ENCODE data around the gene JUNB. TPM values are rescaled to one million over a fixed set of nuclear protein-coding genes. Genes with fewer than 3 reads are reported as not detected.
A peak's percentile ranks its signal among the peaks of the same experiment; 100 is the strongest.

JUNB gene
- total RNA-seq, 1 donor: 88.1 TPM

GRCh38 chr19:12833418-12833737 lies 42.1 kb downstream of the JUNB start:
- TF ChIP-seq CTCF (IDR thresholded peaks at IDR 0.05; ENCODE audit: insufficient read depth, low read depth, low read length): no peak
- DNase-seq (ENCODE audit: low read depth): no peak
- H3K4me3 ChIP-seq (ENCODE audit: low read depth, low read length): no peak overlapping the region

GRCh38 chr19:12833738-12834565 lies 42.7 kb downstream of the JUNB start:
- H3K4me3 ChIP-seq (ENCODE audit: low read depth, low read length): peak overlapping the region; percentile 53
- no peak for DNase-seq (ENCODE audit: low read depth)
- no peak for TF ChIP-seq CTCF (IDR thresholded peaks at IDR 0.05; ENCODE audit: insufficient read depth, low read depth, low read length)

- TF ChIP-seq CTCF (IDR thresholded peaks at IDR 0.05; ENCODE audit: insufficient read depth, low read depth, low read length): no peak
- peak within 1 kb of the TSS; percentile 53 for H3K4me3 ChIP-seq (ENCODE audit: low read depth, low read length)
Measured at GRCh38 chr19:12834566-12834943, 43.3 kb downstream of the JUNB start, which contains the start of gene RTBDN. Gene RTBDN (minus strand): TSS chr19:12834579. CDS start chr19:12829979, 4,600 bp downstream.

GRCh38 chr19:12834976-12835757 lies 43.9 kb downstream of the JUNB start:
- TF ChIP-seq CTCF (IDR thresholded peaks at IDR 0.05; ENCODE audit: insufficient read depth, low read depth, low read length): no peak

More at GRCh38 chr19:12834566-12834943, 43.3 kb downstream of the JUNB start, which contains the start of gene RTBDN:
- no peak for DNase-seq (ENCODE audit: low read depth)

GRCh38 chr19:12836529-12836863 lies 45.2 kb downstream of the JUNB start:
- H3K4me3 ChIP-seq (ENCODE audit: low read depth, low read length): no peak overlapping the region
- no peak for DNase-seq (ENCODE audit: low read depth)
- TF ChIP-seq CTCF (IDR thresholded peaks at IDR 0.05; ENCODE audit: insufficient read depth, low read depth, low read length): no peak

More at GRCh38 chr19:12834976-12835757, 43.9 kb downstream of the JUNB start:
- no peak for DNase-seq (ENCODE audit: low read depth)
- H3K4me3 ChIP-seq (ENCODE audit: low read depth, low read length): no peak overlapping the region

- no peak for TF ChIP-seq CTCF (IDR thresholded peaks at IDR 0.05; ENCODE audit: insufficient read depth, low read depth, low read length)
- H3K4me3 ChIP-seq (ENCODE audit: low read depth, low read length): no peak overlapping the region
- DNase-seq (ENCODE audit: low read depth): no peak
Measured at GRCh38 chr19:12837225-12837624, 45.9 kb downstream of the JUNB start.

Measured in fibroblast of villous mesenchyme (primary cell).